Skeletal muscle satellite cell (primary cell): ENCODE data around the gene TRIOBP.
"Not testable (repeated sequence)": the region's sequence is repeated elsewhere in the genome, so short reads cannot be mapped to it uniquely, and the experiment has no call there.

ENCODE experiments used
- H3K27me3 ChIP-seq: 2 replicates; pipeline ENCODE4 v1.7.0; 2013; ENCODE audit warnings: low read length; ENCODE audit not compliant: control insufficient read depth, insufficient read depth
- H3K36me3 ChIP-seq: 2 replicates; pipeline ENCODE4 v1.7.0; 2013; ENCODE audit warnings: mild to moderate bottlenecking, control low read depth, low read length; ENCODE audit not compliant: insufficient read depth
- H3K4me1 ChIP-seq: 2 replicates; pipeline ENCODE4 v1.7.0; 2013; ENCODE audit warnings: low read length; ENCODE audit not compliant: control insufficient read depth, insufficient read depth
- H3K4me2 ChIP-seq: 2 replicates; pipeline ENCODE4 v1.7.0; 2013; ENCODE audit warnings: mild to moderate bottlenecking, low read length
- H3K4me3 ChIP-seq: 2 replicates; pipeline ENCODE4 v1.7.0; 2013; ENCODE audit warnings: low read length
- H3K9ac ChIP-seq: 2 replicates; pipeline ENCODE4 v1.7.0; 2013; ENCODE audit warnings: mild to moderate bottlenecking, low read depth, low read length, moderate library complexity
- H3K9me3 ChIP-seq: replicated peaks from 2 replicates; pipeline ENCODE4 v1.7.0; 2013; ENCODE audit warnings: mild to moderate bottlenecking, control low read depth, low read length

The TRIOBP gene

DNA sequence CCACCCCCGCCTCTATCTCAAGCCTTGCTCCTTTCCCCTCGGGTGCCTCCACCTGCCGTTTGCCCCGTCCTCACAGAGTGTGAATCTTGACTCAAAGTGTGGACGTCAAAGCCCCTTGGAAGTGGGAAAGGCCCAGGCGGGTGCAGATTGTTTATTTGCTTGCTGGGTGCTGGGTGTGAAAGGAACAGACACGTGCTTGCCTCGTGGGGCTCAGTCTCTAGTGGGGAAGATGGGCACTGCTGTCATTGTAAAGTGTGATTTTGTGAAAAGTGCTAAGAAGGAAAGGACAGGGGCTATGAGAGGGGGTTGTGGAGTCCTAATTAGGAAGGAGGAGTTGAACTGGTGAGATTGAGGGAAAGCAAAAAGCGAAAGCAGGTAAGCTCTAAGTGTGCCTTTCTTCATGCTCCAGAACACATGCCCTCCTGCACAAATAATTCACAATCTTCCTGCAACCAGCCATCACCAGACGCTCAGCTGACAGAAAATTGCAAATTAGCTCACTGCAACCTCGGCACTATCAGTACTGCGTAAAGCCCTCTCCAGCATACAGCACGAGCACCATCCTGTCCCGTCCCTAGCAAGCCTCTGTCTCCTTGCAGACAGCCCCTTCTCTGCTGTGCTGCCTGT is 101.1 kb downstream of the TRIOBP start:
- H3K27me3 ChIP-seq: peaks cover 5% of the 10 kb centered on the region
- no peak overlapping the region for H3K9ac ChIP-seq
- no peaks in the 10 kb centered on the region for H3K9me3 ChIP-seq
- no peak overlapping the region for H3K4me3 ChIP-seq
- H3K4me2 ChIP-seq: no peak overlapping the region
- peaks cover 10% of the 10 kb centered on the region for H3K4me1 ChIP-seq
- H3K36me3 ChIP-seq: no peaks in the 10 kb centered on the region

- not testable (repeated sequence) for H3K4me2 ChIP-seq, H3K9ac ChIP-seq, H3K36me3 ChIP-seq, H3K27me3 ChIP-seq, H3K9me3 ChIP-seq, H3K4me3 ChIP-seq
- H3K4me1 ChIP-seq: peaks cover 16% of the 10 kb centered on the region
Observed at GRCh38 chr22:37799979-37800378, 103.1 kb downstream of the TRIOBP start.

GRCh38 chr22:37801946-37802309 is 105.1 kb downstream of the TRIOBP start:
- peak overlapping the region; percentile 82 for H3K9ac ChIP-seq
- H3K4me2 ChIP-seq: peak overlapping the region; percentile 89
- H3K36me3 ChIP-seq: no peaks in the 10 kb centered on the region
- H3K27me3 ChIP-seq: peaks cover 5% of the 10 kb centered on the region
- H3K9me3 ChIP-seq: no peaks in the 10 kb centered on the region
- peak overlapping the region; percentile 80 for H3K4me3 ChIP-seq
- H3K4me1 ChIP-seq: peaks cover 35% of the 10 kb centered on the region

DNA sequence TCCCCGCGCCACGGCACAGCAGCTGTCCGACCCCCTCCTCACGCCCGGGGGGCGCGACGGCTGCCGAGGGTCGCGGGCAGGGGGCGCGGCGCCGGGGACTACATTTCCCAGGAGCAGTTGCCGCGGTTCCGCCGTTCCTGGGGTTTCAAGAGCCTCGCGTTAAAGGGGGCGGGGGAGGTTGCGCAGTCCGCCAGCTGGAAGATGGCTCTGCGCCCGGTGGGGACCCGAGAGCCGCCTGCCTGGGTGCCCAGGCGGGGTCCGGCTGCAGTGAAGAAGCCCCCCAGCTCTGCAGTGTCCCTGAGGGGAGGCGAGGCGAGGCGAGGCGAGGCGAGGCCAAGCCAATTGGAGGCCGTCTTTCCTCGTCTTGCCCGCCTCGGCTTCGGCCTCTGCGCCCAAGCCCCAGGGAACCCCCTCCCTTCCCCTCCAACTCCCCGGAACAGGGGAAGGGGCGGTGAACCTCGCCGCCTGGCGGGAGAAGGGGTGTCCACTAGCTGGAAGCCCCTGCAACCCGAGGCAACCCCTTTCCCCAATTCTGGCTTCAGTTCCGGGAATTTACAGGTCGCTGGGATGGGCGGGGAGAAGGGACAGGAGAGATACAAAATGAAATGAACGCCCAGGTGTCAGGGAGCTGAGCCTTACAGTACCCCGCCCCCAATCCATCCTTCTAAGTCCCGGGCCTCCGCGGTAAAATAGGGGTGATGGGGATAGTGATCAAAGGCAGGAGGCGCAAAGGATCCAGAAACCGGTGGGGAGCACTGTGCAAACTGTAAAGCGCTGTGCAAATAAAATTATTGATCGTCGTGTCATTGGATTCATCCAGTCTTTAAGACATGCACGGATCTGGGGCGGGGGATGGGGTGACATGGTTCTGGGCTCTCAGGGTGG is 105.7 kb downstream of the TRIOBP start:
- Histone ChIP-seq H3K4me2 (peak overlapping the region; percentile 89), H3K27me3 (peaks cover 5% of the 10 kb centered on the region), H3K9ac (peak overlapping the region; percentile 82), H3K4me3 (peak overlapping the region; percentile 80), H3K36me3 (no peaks in the 10 kb centered on the region), H3K4me1 (peaks cover 40% of the 10 kb centered on the region), H3K9me3 (no peaks in the 10 kb centered on the region)

GRCh38 chr22:37803195-37803638 is 106.4 kb downstream of the TRIOBP start:
- peaks cover 42% of the 10 kb centered on the region for H3K4me1 ChIP-seq

GRCh38 chr22:37803639-37804351 is 106.9 kb downstream of the TRIOBP start:
- no peak overlapping the region for H3K4me3 ChIP-seq
- peaks cover 46% of the 10 kb centered on the region for H3K4me1 ChIP-seq
- no peaks in the 10 kb centered on the region for H3K27me3 ChIP-seq
- peak overlapping the region; percentile 99 for H3K4me2 ChIP-seq
- H3K9ac ChIP-seq: no peak overlapping the region
- no peaks in the 10 kb centered on the region for H3K9me3 ChIP-seq
- no peaks in the 10 kb centered on the region for H3K36me3 ChIP-seq

More at GRCh38 chr22:37803195-37803638, 106.4 kb downstream of the TRIOBP start:
- Histone ChIP-seq H3K36me3 (no peaks in the 10 kb centered on the region), H3K4me2 (peak overlapping the region; percentile 89), H3K9ac (no peak overlapping the region), H3K9me3 (no peaks in the 10 kb centered on the region), H3K4me3 (no peak overlapping the region), H3K27me3 (no peaks in the 10 kb centered on the region)

DNA sequence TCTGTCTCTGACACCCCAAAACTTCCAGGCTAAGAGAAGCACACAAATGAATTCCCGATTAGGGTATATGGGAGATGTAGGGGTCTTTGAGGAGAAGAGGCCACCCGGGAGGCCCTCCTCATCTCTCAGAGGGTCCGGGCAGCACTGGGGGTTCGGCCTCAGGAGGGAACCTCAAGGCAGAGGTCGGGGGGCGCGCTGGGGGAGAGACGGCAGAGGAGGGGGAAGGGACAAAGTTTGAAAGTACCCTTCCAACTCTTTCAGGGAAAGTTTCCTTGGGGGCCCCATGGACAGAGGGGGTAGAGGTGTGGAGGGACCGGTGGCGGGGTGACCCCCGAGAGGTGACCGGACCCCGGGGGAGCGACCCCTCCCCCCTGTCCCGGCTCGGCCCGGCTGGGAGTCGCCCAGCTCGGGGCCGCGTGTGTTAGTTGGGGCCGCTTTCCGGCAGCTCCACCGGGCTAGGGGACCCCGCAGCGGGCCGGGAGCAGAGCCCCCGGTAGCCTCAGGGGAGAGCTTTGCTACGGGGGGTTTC is 107.6 kb downstream of the TRIOBP start:
- Histone ChIP-seq H3K27me3 (no peaks in the 10 kb centered on the region), H3K36me3 (no peaks in the 10 kb centered on the region), H3K9me3 (no peaks in the 10 kb centered on the region), H3K4me1 (peaks cover 46% of the 10 kb centered on the region), H3K4me3 (peak overlapping the region; percentile 68), H3K9ac (peak overlapping the region; percentile 97), H3K4me2 (peak overlapping the region; percentile 99)

- Histone ChIP-seq H3K4me2 (peak overlapping the region; percentile 99), H3K27me3 (no peaks in the 10 kb centered on the region), H3K9me3 (no peaks in the 10 kb centered on the region), H3K36me3 (no peaks in the 10 kb centered on the region), H3K9ac (peak overlapping the region; percentile 97), H3K4me1 (peaks cover 46% of the 10 kb centered on the region), H3K4me3 (peak overlapping the region; percentile 68)
Observed at GRCh38 chr22:37804881-37805809, 108.3 kb downstream of the TRIOBP start.

- no peaks in the 10 kb centered on the region for H3K27me3 ChIP-seq
- peak overlapping the region; percentile 97 for H3K9ac ChIP-seq
- peak overlapping the region; percentile 68 for H3K4me3 ChIP-seq
- H3K36me3 ChIP-seq: no peaks in the 10 kb centered on the region
- no peaks in the 10 kb centered on the region for H3K9me3 ChIP-seq
- peaks cover 46% of the 10 kb centered on the region for H3K4me1 ChIP-seq
- H3K4me2 ChIP-seq: peak overlapping the region; percentile 99
Observed at GRCh38 chr22:37805810-37806277, 109.0 kb downstream of the TRIOBP start.

DNA sequence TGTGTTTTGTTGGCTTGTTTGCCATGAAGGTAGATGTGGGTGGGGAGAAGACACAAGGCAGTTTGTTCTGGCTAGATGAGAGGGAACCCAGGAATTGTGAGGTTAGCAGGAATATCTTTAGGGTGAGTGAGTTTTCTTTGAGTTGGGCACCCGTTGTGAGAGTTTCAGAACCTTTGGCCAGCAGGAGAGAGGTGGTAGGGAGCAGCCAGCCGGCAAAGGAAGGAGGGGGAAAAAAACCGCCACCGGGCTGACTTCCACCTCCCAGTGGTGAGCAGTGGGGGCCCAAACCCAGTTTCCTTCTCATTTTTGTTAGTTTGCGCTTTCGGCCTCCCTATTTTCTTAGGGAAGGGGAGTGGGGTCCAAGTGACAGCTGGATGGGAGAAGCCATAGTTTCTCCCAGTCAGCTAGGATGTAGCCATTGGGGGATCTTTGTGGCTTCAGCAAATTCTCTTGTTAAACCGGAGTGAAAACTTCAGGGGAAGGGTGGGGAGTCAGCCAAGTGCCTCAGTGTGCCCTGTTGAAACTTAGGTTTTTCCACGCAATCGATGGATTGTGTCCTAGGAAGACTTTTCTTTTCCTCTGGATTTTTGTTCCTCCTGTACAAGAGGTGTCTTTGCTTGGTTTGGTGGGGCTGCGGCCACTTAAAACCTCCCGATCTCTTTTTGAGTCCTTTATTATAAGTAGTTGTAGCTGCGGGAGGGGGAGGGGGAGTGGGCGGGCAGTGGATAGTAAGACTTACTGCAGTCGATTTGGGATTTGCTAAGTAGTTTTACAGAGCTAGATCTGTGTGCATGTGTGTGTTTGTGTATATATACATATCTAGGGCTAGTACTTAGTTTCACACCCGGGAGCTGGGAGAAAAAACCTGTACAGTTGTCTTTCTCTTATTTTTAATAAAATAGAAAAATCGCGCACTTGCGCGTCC is 109.8 kb downstream of the TRIOBP start:
- H3K4me3 ChIP-seq: peak overlapping the region; percentile 68
- peak overlapping the region; percentile 97 for H3K9ac ChIP-seq
- H3K27me3 ChIP-seq: no peaks in the 10 kb centered on the region
- peaks cover 46% of the 10 kb centered on the region for H3K4me1 ChIP-seq
- no peaks in the 10 kb centered on the region for H3K36me3 ChIP-seq
- peak overlapping the region; percentile 99 for H3K4me2 ChIP-seq
- H3K9me3 ChIP-seq: no peaks in the 10 kb centered on the region
